ENCODE results near the gene TSPAN3. TPM values are rescaled to one million over a fixed set of nuclear protein-coding genes. Genes with fewer than 3 reads are reported as not detected.
A peak's percentile ranks its signal among the peaks of the same experiment; 100 is the strongest.

The TSPAN3 gene
- total RNA-seq, 1 donor from 2014 or later: 187 TPM

DNA sequence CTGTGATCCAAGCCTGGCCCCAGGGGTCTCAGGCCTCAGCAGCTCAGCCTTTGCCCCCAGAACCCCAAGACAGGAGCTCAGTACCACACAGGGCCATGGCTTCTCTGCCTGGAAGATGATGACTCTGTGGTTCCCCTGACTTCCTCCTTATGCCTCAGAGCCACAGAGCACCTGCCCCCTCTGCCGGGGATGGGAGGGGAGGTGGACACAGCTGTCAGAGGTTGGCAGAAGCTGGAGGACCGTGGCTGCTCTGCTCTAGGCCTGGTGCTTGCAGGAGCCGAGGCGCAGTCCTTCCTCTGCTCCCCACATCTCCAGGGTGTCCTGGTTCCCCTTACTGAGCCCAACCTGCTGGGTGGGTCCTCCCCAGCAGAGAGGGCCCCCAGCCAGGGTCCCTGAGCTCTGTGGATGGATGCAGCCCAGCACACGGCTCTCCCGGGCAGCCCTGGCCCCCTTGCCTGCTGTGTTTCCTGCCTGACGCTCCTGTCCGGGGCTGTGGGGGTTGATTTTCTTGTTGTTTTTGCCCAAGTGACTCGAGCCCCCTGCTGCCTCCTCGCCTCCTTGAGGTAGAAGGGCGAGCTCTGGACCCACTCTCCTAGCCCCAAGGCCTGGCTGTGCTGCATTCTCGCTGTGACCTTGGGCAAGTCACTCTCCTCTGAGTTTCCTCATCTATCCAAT, 39.4 kb downstream of the TSPAN3 start:
- no peak for DNase-seq (ENCODE audit: low read depth)
- H3K4me3 ChIP-seq (ENCODE audit: low read depth, low read length): no peak overlapping the region
- TF ChIP-seq, protein P1, sequence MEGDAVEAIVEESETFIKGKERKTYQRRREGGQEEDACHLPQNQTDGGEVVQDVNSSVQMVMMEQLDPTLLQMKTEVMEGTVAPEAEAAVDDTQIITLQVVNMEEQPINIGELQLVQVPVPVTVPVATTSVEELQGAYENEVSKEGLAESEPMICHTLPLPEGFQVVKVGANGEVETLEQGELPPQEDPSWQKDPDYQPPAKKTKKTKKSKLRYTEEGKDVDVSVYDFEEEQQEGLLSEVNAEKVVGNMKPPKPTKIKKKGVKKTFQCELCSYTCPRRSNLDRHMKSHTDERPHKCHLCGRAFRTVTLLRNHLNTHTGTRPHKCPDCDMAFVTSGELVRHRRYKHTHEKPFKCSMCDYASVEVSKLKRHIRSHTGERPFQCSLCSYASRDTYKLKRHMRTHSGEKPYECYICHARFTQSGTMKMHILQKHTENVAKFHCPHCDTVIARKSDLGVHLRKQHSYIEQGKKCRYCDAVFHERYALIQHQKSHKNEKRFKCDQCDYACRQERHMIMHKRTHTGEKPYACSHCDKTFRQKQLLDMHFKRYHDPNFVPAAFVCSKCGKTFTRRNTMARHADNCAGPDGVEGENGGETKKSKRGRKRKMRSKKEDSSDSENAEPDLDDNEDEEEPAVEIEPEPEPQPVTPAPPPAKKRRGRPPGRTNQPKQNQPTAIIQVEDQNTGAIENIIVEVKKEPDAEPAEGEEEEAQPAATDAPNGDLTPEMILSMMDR (IDR thresholded peaks at IDR 0.05; ENCODE audit: insufficient read depth, low read length, severe bottlenecking): no peak
- H3K27me3 ChIP-seq (ENCODE audit: control insufficient read depth, insufficient read depth, low read length): peaks cover 2% of the 10 kb centered on the region
- FAIRE-seq: peak; percentile 80
- no peaks in the 10 kb centered on the region for H3K36me3 ChIP-seq (ENCODE audit: control insufficient read depth, insufficient read depth, low read length)

GRCh38 chr15:77030928-77031375, 40.0 kb downstream of the TSPAN3 start:
- FAIRE-seq: peak; percentile 18
- Histone ChIP-seq H3K36me3 (ENCODE audit: control insufficient read depth, insufficient read depth, low read length) (no peaks in the 10 kb centered on the region), H3K27me3 (ENCODE audit: control insufficient read depth, insufficient read depth, low read length) (peaks cover 2% of the 10 kb centered on the region), H3K4me3 (ENCODE audit: low read depth, low read length) (no peak overlapping the region)
- no peak for DNase-seq (ENCODE audit: low read depth)
- TF ChIP-seq, protein P1 (IDR thresholded peaks at IDR 0.05; ENCODE audit: insufficient read depth, low read length, severe bottlenecking): no peak

DNA sequence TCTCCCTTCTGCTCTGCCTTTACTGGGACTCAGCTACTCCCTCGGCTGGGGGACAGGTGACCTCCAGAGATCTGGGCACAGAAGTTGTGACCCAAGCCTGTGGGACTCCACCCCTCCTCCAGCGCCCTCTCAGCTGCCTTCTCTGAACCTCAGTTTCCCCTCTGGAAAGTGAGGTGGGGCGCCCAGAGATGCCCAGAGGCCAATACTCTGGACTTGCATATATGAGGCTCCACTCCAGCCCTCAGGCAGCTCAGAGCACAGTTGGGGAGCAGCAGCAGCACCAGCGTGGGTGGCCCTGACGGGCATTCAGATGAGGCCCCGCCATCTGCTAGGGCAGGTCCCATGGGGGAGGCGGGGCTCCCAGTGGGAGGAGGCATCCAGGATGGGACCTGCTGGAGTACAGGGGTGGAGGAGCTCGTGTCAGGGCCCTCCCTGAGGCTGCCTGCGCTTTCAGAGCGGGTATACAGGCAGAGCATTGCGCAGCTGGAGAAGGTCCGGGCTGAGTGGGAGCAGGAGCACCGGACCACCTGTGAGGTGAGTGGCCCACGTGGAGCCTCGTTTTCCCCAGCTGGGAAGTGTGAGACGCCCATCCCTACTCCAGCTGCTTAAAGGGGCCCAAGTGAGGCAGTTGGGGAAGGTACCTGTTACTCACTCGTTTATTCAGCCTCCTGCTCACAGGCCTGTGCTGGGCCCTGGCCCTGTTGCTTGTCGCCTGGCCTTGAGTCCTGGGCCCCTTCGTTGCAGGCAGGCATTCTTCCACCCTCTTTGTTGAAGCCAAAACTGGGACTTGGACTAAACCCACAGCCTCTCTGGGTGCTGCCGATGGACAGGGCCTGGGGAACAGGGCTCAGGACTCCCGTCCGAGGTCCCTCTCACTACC, 40.6 kb downstream of the TSPAN3 start:
- Histone ChIP-seq H3K27me3 (ENCODE audit: control insufficient read depth, insufficient read depth, low read length) (peaks cover 2% of the 10 kb centered on the region), H3K36me3 (ENCODE audit: control insufficient read depth, insufficient read depth, low read length) (no peaks in the 10 kb centered on the region), H3K4me3 (ENCODE audit: low read depth, low read length) (no peak overlapping the region)
- FAIRE-seq: no peak
- DNase-seq (ENCODE audit: low read depth): no peak
- TF ChIP-seq, protein P1 (IDR thresholded peaks at IDR 0.05; ENCODE audit: insufficient read depth, low read length, severe bottlenecking): no peak

DNA sequence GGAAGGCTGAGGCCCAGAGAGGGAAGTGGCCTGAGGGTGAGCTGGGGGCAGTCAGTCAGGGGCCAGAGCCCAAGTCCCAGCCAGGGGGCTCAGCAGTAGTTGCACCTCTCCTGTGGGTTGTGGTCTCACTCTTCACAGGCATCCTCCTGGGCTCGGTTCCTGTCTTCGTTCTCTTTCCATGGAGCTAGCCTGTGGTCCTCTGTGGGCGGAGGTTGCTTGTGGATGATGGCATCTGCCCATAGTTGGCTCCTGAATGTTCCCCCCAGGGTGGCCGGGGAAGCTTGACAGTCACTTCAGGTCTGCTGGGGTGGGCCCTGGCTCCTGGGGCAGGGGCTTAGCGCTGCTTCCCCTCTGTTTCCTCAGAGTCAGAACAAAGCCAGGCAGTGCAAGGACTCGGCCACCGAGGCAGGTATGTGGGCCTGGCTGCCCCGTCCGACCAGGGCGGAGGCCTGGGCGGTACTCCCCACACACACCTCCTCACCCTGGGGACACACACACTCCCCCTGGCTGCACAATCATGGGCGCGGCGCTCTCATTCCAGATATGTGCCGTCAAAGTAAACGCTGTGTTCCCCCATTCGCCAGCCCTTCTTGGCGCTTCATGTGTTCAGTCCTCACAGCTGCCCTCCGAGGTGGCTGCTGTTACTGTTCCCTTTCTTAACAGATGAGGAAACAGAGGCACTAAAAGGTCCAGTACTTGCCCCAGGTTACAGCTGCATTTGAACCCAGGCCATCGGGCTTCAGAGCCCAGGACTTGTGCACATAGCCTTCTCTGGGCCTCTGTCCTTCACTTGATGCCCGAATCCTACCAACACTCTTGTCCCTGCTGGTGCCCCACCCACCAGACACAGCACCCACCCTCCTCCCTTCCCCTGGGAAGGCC, 41.5 kb downstream of the TSPAN3 start:
- FAIRE-seq: no peak
- Histone ChIP-seq H3K27me3 (ENCODE audit: control insufficient read depth, insufficient read depth, low read length) (peaks cover 2% of the 10 kb centered on the region), H3K36me3 (ENCODE audit: control insufficient read depth, insufficient read depth, low read length) (no peaks in the 10 kb centered on the region), H3K4me3 (ENCODE audit: low read depth, low read length) (no peak overlapping the region)
- TF ChIP-seq, protein P1 (IDR thresholded peaks at IDR 0.05; ENCODE audit: insufficient read depth, low read length, severe bottlenecking): no peak
- no peak for DNase-seq (ENCODE audit: low read depth)

DNA sequence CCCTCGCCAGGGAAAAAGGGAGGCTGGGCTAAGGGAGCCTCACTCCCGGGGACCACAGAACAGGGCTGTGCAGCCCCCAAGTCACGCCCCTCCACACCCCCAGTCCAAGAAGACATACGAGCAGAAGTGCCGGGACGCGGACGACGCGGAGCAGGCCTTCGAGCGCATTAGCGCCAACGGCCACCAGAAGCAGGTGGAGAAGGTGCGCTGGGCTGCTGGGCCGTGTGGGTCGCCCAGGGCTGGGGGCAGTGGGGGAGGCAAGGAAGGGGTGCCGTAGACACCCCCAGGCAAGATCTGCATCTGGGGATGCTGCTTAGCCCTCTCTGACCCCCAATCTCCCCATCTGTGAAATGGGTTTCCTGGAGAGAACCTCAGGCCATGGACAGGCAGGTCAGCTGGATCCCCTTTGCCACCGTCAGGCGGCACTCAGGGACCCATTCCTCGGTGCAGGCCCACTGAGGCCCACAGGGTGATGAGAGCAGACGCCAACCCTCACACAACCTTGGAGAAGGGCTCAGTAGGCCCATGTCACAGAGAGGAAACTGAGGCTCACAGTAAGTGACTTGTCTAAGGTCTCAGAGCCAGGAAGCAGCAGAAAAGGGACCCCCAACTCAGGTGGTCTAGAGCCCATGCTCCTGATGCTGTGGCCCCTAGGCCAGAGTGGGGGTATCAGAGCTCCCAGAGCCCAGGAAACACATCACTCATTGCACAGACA, 42.3 kb downstream of the TSPAN3 start:
- TF ChIP-seq, protein P1 (IDR thresholded peaks at IDR 0.05; ENCODE audit: insufficient read depth, low read length, severe bottlenecking): no peak
- FAIRE-seq (no peak), DNase-seq (ENCODE audit: low read depth) (no peak)
- no peaks in the 10 kb centered on the region for H3K36me3 ChIP-seq (ENCODE audit: control insufficient read depth, insufficient read depth, low read length)
- H3K4me3 ChIP-seq (ENCODE audit: low read depth, low read length): no peak overlapping the region
- peaks cover 2% of the 10 kb centered on the region for H3K27me3 ChIP-seq (ENCODE audit: control insufficient read depth, insufficient read depth, low read length)

All from bronchial epithelial cell (primary cell).